ENCODE measurements around the gene TUBB6. TPM values are rescaled to one million over a fixed set of nuclear protein-coding genes. Genes with fewer than 3 reads are reported as not detected.

The TUBB6 gene
- total RNA-seq, 1 experiment from 2014 or later, result 738 TPM

GRCh38 chr18:12369211-12369610, 61.2 kb downstream of the TUBB6 start:
- no peak for DNase-seq (ENCODE audit: low spot score)
- in situ Hi-C loops (cut with HindIII; ENCODE audit: low sequenced_read_pairs), result no loop called here

- in situ Hi-C loops (cut with HindIII; ENCODE audit: low sequenced_read_pairs), result no loop called here
- DNase-seq (ENCODE audit: low spot score), result no peak
Observed at GRCh38 chr18:12371590-12371989, 63.5 kb downstream of the TUBB6 start.

DNA sequence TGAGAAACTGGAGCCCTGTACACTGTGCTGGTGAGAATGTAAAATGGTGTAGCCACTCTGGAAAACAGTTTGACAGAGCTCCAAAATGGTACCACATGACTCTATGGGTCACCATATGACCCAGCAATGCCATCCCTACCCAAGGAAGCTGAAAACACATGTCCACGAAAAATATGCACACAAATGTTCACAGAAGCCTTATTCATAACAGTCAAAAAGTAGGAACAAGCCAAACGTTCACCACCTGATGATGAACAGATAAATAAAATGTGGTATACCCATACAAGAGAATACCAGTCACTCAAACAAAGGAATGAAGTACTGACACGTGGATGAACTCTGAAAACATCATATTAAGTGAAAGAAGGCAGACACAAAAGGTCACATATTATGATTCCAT, 64.4 kb downstream of the TUBB6 start:
- in situ Hi-C loops (cut with HindIII; ENCODE audit: low sequenced_read_pairs), result no loop called here

DNA sequence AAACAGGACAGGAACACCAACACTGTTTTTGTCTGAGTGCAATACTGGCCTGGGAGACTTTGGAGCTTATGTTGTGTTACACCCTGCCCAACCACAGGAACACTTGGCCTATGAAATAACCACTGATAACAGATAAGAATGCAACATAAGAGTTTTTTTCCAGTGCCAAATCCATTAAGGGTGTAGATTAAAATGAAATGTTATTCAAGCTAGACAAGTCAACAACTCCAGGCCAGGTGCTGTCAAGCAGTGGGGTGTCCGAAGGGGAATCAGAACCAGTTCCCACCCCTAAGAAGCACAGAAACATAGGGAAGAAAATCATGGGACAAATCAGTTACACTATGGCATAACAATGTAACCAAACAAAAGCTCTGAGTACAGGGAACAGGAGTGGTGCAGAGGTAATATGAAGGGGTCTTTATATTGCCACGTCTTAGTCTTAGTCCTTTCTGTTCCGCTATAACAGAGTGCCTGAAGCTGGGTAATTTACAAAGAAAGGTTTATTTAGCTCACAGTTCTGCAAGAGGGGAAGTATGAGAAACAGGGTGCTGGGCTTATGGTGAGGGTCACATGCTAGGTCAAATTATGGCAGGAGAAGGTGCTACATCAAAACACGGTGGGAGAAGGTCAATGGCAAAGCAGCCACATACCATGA, 65.2 kb downstream of the TUBB6 start:
- in situ Hi-C loops (cut with HindIII; ENCODE audit: low sequenced_read_pairs), result no loop called here
- DNase-seq (ENCODE audit: low spot score), result no peak

More for the DNA sequence above, 64.4 kb downstream of the TUBB6 start:
- no peak for DNase-seq (ENCODE audit: low spot score)

GRCh38 chr18:12373771-12374116, 65.7 kb downstream of the TUBB6 start:
- in situ Hi-C loops (cut with HindIII; ENCODE audit: low sequenced_read_pairs), result no loop called here
- no peak for DNase-seq (ENCODE audit: low spot score)

DNA sequence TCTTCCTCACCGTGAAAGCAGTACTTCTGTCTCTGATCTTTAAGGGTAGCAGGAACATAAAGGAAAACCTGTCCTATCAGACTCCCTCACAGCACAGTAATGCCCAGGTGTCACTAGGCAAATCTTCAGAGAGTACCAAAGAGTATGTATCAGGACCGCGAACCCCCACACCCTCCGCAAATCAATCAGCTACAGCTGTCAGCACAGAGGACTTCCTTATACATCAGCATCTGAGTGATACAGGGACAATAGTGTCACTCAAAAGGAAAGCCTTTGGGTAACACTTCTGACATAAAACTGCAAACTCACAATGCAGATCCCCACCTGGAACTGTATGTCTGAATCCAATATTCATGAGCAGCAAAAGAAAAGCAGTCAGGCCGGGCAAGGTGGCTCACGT, 66.4 kb downstream of the TUBB6 start:
- no peak for DNase-seq (ENCODE audit: low spot score)
- in situ Hi-C loops (cut with HindIII; ENCODE audit: low sequenced_read_pairs), result no loop called here

Other genes with a start within 250 kb of the TUBB6 start
- gene ANKRD62, start 214.4 kb upstream of the TUBB6 start, total RNA-seq (2014; rRNA removed; shearing (Covaris generic)), result not detected in 2 replicates
- not detected in 2 replicates for gene CIDEA, start 53.9 kb upstream of the TUBB6 start, total RNA-seq (2014; rRNA removed; shearing (Covaris generic))
- gene AFG3L2, start 69.0 kb downstream of the TUBB6 start, total RNA-seq (2014; rRNA removed; shearing (Covaris generic)), result 84.5 and 107 TPM in 2 replicates
- gene PRELID3A, start 99.7 kb downstream of the TUBB6 start, total RNA-seq (2014; rRNA removed; shearing (Covaris generic)), result 11.7 and 15.6 TPM in 2 replicates